ENCODE results near the gene LRP1-AS.

GRCh38 chr12:57195611-57196371 lies 48.4 kb upstream of the LRP1-AS start:
- TF ChIP-seq, protein P1, sequence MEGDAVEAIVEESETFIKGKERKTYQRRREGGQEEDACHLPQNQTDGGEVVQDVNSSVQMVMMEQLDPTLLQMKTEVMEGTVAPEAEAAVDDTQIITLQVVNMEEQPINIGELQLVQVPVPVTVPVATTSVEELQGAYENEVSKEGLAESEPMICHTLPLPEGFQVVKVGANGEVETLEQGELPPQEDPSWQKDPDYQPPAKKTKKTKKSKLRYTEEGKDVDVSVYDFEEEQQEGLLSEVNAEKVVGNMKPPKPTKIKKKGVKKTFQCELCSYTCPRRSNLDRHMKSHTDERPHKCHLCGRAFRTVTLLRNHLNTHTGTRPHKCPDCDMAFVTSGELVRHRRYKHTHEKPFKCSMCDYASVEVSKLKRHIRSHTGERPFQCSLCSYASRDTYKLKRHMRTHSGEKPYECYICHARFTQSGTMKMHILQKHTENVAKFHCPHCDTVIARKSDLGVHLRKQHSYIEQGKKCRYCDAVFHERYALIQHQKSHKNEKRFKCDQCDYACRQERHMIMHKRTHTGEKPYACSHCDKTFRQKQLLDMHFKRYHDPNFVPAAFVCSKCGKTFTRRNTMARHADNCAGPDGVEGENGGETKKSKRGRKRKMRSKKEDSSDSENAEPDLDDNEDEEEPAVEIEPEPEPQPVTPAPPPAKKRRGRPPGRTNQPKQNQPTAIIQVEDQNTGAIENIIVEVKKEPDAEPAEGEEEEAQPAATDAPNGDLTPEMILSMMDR (IDR thresholded peaks at IDR 0.05) = no peak
- TF ChIP-seq MAX (CRISPR knock-in tag; IDR thresholded peaks at IDR 0.05) = no peak
- no peak for TF ChIP-seq ZNF232 (CRISPR knock-in tag; IDR thresholded peaks at IDR 0.05)
- TF ChIP-seq ETV6 (CRISPR knock-in tag; IDR thresholded peaks at IDR 0.05) = no peak
- no peak for TF ChIP-seq E2F1 (CRISPR knock-in tag; IDR thresholded peaks at IDR 0.05)
- no peak for TF ChIP-seq ZNF121 (CRISPR knock-in tag; IDR thresholded peaks at IDR 0.05)
- no peak for TF ChIP-seq MYBL2 (CRISPR knock-in tag; IDR thresholded peaks at IDR 0.05)
- no peak for TF ChIP-seq FOXP4 (CRISPR knock-in tag; IDR thresholded peaks at IDR 0.05)

All from WTC11 (cell line).